ENCODE data around the gene ZBTB8B.
"Not testable (repeated sequence)": the region's sequence is repeated elsewhere in the genome, so short reads cannot be mapped to it uniquely, and the experiment has no call there.

The ZBTB8B gene

DNA sequence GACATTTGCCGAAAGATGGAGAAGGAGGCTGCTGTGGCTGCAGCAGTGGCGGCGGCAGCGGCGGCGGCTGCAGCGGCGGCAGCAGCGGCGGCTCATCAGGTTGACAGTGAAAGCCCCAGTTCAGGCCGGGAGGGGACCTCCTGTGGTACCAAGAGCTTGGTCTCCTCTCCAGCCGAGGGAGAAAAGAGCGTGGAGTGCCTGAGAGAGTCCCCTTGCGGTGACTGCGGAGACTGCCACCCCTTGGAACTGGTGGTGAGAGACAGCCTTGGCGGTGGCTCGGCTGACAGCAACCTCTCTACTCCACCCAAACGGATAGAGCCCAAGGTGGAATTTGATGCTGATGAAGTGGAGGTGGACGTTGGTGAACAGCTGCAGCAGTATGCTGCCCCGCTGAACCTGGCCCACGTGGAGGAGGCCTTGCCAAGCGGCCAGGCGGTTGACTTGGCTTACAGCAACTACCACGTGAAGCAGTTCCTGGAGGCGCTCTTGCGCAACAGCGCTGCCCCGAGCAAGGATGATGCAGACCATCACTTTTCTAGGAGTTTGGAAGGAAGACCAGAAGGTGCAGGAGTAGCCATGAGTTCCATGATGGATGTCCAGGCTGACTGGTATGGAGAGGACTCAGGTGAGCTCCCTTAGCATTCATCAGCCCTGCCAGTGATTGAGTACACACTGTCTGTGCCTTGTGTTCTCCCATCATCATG is 6.3 kb downstream of the ZBTB8B start:
- DNase-seq, result no peak

DNA sequence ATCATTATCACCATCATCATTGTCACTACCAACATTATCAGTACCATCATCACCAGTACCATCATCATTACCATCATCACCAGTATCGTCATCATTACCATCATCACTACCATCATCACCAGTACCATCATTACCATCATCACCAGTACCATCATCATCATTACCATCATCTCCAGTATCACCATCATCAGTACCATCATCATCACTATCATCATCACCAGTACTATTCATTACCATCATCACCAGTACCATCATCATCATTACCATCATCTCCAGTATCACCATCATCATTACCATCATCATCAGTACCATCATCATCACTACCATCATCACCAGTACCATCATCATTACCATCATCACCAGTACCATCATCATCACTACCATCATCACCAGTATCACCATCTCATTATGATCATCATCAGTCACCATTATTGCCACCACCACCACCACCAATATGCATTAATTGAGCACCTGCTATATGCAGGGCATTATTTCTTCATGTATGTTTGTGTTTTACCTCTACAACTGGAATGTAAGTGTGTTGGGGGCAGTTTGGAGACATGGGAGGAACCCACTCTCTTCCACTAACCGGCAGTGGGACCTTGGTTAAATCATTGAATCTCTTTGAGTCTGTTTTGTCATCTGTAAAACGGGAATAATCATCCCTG is 7.0 kb downstream of the ZBTB8B start:
- DNase-seq, result no peak

DNA sequence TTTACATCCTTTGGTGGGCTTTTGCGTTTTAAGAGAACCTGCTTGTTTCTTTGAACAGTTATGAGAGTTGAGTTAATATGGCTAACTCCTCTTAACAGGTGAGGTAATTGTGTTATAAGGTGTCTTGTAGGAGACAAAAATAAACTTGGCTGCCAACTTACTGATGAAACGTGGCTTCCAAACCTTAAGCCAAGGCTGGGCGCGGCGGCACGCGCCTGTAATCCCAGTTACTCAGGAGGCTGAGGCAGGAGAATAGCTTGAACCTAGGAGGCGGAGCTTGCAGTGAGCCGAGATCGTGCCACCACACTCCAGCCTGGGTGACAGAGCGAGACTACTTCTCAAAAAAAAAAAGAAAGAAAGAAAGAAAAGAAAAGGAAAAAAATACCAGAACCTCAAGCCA is 8.1 kb downstream of the ZBTB8B start:
- not testable (repeated sequence) for DNase-seq

DNA sequence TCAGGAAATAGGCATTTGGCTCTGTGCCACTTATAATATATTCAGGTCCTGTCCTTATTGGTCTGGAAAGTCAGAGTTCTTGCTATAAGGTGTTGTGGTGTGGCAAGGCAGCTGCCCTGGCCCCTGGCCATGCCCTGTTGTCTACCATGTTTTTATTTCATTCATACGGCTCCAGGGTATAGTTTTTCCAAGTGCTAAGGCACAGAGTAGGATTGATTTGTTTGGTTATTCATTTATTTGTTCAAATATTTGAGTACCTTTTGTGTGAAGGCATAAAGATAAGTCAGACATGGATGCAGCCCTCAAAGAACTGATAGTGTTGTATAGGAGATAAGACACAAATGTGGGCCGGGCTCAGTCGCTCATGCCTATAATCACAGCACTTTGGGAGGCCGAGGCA is 10.1 kb downstream of the ZBTB8B start:
- DNase-seq, result no peak

DNA sequence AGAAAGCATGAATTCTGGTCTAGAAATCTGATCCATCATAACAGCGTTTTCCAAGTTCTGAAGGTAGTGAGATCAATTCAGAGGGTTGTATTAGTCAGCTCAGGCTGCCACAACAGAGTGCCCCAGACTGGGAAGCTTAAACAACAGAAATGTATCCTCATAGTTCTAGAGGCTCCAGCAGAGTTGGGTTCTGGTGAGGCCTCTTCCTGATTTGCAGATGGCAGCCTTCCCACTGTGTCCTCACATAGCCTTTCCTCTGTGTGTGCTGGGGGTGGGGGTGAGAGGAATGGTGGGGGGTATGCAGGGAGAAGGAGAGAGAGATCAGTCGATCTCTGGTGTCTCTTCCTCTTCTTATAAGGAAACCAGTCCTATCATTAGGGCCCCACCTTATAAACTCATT is 15.1 kb downstream of the ZBTB8B start:
- no peak for DNase-seq

DNA sequence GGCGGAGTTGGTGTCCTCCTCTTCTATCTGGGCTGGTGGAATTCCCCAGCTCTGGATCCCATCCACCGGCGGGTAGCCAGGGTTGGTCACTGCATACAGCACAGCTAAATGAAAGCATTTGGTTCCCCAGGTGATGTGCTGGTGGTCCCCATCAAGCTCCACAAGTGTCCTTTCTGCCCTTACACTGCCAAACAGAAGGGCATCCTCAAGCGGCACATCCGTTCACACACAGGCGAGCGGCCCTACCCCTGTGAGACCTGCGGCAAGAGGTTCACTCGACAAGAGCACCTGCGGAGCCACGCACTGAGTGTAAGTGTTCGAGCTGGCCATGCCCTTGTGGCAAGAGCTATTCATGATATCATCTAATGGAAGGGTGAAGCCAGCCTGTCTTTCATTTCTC is 15.9 kb downstream of the ZBTB8B start:
- DNase-seq, result no peak

DNA sequence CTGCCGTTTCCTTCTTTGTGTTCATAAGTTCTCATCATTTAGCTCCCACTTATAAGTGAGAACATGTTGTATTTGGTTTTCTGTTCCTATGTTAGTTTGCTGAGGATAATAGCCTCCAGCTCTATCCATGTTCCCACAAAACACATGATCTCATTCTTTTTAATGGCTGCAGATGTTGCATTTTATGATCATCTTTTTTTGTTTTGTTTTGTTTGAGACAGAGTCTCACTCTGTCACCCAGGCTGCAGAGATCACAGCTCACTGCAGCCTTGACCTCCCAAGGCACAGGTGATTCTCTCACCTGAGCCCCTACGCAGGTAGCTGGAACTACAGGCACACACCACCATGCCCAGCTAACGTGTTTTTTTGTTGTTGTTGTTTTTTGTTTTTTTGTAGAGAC is 16.9 kb downstream of the ZBTB8B start:
- DNase-seq, result not testable (repeated sequence)

DNA sequence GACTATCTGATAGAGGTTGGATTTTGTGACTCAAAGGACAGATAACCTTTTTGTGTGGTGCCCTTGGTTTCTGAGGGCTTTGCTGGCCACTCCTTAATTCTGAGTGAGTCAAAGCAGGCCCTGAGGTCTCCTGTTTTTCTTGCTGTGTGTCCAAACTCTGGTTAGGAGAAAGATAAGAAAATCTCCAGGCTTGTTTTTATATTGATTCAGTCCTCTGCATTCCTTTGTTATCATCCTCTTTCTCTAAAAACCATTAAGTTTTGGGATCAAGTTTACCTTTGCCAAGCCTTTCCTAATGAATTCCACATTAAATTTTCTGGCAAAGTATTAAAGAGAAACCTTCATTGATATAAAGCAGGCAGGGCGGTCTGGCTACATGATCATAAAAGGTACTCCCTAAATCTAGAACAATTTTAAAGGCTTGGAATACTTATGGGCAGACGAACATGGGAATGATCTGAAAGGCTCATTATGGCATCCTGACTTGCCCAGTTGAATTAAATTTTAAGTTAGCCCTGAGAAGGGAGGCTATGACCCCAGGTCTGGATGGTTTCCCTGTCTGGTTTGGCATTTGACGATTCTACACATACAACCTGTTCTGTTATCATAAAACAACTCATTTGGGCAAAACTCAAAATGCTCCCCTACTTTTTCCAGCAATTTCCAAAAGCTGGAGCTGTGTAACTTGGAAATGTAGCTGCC is 20.8 kb downstream of the ZBTB8B start:
- DNase-seq, result no peak

DNA sequence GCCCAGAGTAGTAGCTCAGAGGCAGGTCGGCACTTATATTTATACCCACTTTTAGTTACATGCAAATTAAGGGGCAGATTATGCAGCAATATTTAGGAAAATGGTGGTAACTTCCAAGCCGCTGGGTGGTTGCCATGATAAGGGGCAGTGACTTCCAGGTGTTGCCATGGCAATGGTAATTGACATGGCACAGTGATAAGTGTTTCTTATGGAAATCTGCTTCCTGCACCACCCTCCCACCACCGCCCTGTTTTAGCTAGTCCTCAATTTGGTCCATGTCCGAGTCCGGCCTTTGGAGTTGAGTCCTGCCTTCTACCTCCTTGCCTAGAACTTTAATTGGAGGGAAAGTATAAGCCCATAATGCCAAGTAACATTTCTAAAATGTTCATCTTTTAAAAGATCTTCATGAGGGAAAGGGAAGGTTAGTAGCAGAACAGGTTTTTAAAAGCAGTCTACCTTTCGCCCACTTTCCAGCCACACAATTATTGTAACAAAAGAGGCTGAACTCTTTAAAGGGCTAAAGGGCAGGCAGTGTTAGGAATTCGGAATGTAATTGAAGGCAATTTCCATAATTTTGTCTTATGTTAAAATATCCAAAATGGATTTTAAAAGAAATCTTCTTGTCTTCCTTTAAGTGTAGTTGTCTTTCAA is 21.7 kb downstream of the ZBTB8B start:
- no peak for DNase-seq

DNA sequence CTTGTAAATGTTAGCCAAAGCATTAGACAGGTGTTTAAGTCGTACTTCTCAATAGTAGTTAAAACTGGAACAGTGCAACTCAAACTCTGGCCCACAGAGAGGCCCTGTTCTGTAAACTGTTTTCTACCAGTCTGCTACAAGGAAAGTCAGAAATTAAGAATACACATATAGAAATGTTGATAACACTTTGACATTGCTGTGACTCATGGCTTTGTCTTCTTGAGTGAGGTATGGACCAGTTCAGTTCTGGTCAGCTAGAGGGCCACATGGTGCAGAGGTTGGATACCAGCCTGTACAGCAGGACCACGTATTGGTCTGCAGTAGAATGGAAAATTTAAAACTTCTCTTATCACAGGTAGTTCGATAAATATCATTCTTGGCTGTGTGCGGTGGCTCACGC is 22.3 kb downstream of the ZBTB8B start:
- no peak for DNase-seq

DNA sequence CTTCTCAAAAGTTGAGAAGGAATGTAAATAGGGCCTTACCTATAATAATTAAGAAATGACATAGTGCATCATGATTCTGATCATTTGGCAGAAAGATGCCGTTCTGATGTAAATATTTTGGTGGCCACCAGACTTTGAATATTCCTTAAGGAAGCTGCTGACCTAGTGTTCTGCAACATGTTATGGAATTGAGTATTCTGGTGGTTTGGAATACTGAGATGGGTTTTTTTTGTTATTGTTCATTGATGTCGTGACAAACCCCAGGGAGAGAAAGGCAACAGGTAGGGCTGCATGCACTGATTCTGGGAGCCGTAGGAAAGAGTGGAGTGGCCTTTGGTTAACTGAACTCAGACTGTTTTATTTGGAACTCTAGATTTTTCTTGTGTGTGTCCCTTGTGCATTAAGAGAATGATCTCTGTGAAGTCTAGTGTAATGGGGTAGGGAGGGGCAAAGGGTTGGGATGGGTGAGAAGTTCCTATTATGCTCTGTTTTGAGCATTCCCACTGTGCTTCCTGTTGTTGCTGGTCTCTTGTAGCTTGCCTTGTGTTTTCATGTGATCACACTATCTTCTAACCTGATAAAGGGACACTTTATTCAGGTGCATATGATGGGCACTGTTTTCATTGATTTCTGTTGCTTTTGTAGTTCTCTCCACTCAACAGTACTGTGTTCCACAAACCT is 25.0 kb downstream of the ZBTB8B start:
- DNase-seq, result no peak

DNA sequence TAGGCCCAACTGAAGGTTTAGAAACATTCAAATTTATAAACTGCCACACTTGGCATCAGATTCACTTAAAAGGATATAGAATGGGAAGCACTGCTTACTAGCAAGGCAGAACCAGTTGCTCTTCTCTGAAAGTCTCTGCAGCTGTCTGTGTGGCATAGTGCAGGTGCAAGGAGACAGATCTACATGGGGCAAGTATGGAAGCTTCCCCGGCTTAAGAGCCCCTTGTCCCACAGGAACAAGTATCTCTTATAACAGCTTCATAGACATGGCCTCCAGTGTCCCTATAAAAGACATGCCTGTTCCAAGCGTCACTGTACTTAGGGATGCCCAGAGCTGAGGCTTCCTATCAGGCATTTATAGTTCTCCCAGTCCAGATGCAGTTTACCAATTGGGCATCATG is 26.5 kb downstream of the ZBTB8B start:
- DNase-seq, result no peak

DNA sequence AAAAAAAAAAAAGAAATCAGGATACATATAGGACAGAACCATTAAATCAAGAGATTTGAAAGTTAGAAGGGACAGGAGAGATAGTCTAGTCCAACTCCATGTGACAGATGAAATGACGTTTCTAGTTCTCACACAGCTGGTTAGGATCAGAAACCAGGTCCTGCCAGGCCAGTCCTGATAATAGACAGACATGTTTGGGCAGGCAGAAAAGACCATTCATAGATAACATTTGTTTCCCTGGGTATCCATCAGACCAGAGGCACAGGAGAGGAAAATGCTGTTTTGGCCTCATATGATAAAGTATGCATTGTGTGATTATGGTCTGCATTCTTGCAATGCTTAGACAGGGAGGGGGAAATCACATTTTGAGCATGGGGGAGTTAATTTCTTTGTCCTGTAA is 29.3 kb downstream of the ZBTB8B start:
- no peak for DNase-seq

DNA sequence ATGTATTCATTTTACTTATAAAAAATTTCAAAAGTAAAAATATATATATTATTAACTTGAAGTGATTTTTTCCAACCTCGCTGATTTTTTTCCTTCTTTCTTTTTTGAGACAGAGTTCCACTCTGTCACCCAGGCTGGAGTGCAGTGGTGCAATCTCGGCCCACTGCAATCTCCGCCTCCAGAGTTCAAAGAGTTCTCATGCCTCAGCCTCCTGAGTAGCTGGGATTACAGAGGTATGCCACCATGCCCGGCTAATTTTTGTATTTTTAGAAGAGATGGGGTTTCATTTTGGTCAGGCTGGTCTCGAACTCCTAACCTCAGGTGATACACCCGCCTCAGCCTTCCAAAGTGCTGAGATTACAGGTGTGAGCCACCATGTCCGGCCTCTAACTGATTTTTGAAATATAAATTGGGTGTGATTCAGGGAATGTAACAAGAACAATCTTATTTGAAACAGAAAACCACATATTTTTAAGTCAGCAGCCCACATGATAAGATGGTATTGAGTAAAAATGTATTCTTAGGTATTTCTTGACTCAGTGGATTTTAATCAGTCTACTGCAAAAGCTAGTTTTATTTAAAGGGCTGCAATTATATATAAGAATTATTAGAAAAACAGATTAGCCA is 30.0 kb downstream of the ZBTB8B start:
- DNase-seq, result no peak

DNA sequence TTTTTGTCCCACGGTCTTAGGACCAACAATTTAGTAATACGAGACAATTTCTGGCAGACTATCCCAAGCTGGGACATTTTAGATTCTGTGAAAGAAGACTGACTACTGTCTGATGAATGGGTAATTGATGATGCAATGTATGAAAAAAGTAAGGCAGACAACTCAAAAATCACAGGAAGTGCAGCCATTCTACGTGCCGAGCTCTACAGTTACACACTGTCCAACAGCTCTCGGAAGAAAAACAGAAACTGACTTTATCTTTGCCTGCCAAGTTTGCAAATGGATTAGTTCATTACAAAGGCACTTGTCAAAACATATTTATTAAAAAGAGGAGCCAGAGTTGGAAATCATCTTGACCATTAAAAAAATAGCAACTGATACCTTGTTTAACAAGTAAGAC is 31.3 kb downstream of the ZBTB8B start:
- DNase-seq, result no peak

DNA sequence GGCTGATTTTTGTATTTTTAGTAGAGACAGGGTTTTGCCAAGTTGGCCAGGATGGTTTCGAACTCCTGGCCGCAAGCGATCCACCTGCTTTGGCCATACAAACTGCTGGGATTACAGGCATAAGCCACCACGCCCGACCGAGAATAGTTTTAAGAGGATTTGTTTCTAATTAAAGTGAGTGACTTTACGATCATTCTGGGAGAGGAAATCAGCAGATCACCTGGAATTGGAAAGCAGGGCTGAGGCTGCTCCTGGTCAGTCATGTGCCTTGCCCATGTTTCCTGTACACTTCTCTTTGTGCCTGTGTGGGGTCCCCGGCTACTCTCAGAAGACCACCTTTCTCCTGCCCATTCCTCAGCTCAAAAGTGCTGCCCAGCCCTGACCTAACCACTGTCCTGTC is 33.9 kb downstream of the ZBTB8B start:
- DNase-seq, result no peak

DNA sequence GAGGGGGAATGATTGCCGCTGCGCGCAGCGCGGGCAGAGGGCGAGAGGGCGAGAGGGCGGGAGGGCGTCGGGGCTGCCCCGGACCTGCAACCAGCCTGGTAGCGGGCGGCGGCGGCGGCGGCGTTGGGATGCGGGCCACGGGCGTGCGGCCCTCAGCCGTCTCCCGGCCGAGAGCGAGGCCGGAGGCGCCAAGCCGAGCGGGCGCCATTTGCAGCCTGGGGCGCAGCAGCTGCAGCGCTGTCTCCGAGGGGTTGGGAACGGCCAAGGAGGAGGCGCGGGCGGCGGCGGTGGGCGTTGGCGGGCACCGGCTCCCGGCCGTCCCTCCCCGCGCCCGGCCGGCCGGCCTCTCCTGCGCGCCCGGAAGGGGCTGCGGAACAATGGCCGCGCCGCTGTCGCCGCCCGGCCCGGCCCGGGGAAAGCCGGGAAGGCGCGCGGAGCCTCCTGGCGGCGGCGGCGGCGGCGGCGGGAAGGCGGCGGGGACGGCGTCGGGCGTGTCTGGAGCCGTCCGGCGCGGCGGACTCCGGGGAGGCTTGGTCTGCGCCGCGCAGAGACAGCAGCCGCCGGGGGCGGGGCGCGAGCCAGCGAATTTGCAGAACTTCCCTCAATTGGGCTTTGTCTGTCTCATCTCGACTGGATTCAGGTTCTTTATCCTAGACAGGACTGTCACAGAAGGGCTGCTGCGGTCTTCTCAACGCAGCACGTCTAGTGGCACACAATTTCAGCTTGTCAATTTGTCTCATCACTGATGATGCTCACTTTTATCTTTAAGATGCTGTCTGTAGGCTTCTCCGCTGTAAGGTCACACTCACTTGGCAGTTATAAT is 35.7 kb downstream of the ZBTB8B start:
- no peak for DNase-seq

DNA sequence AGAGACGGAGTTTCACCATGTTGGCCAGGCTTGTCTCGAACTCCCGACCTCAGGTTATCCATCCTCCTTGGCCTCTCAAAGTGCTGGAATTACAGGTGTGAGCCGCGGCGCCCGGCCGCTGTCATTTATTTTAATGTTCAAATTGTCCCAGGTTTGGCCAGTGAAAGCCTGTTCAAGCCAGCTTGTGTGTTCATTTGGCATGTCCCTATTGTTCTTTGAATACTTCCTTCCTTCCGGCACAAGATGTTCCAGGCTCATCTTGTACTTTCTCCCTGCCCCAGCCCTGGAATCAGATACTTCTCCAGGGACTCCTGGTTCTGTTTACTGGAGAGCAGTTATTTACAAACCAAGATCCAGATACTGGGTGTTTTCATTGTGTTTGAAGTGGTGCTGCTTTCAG is 37.0 kb downstream of the ZBTB8B start:
- no peak for DNase-seq

DNA sequence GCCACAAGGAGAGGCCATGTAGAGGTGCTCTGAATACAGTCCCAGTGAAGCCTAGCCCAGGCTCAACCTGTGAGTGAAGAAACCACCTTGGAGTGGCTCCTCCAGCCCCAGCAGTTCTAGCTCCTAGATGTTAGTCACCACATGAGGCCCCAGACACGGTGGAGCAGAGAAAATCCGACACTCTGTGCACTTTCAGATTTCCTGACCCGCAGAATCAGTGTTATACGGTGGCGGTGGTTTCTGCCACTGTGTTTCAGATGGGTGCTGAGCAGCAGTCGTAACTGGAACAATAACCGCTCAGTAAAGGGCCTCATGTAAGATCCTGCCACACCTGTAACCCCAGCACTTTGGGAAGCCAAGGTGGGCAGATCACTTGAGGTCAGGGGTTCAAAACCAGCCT is 38.3 kb downstream of the ZBTB8B start:
- no peak for DNase-seq

DNA sequence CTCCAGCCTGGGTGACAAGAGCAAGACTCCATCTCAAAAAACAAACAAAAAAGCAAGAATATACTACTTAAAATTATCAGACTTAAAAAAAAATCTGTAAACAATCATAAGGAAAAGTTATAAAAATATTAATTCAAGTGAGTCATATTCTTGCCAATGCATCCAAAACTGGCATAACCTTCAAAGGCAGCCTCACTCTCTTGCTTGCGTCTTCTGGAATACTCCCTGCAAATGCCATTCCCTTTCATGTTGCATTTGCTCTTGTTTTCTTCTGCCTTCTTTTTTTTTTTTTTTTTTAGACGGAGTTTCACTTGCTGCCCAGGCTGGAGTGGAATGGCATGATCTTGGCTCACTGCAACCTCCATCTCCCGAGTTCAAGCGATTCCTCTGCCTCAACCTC is 42.1 kb downstream of the ZBTB8B start:
- no peak for DNase-seq

DNA sequence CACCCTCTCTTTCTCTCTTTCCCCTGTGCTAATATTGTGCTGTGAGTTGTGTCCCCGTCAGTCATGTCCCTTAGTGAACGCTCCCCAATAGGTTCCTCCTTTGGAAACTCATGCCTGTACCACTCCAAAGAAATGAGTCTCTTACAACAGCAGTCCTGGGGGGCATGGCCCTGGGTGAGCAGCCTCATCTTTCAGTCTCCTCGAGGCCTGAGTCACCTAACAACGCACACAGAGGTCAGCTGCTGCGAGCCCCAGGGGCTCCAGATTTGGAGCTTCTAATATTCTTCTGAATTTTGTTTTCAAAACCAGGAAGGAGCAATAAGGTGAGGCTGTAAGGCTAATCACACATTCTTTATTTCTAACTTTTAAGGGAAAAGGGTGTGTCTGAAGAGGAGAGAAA is 43.9 kb downstream of the ZBTB8B start:
- DNase-seq, result no peak

DNA sequence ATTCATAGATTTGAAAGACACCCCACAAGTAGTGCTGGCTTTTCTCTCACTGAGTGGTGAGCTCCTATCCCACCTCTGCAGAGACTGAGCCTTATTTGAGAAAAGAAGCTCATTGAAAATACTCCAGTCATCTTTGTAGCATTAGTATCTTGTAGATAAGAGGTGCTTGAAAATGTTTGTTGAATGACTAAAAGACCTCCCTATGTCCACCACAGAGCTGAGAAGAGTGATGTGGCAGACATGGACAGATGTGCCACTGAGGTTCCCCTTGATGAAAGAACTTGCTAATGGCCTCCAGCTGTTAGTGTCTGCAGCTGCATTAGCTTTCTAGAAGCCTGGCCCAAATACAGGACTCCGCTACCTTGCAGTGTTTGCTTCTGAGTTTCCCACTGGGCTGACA is 45.1 kb downstream of the ZBTB8B start:
- no peak for DNase-seq

Data from cortex of kidney (tissue), 1 donor.